GM23338 (cell line): ENCODE results near the gene TNS1. TPM values are rescaled to one million over a fixed set of nuclear protein-coding genes. Genes with fewer than 3 reads are reported as not detected.

Experiments used
- ATAC-seq: fragments of 200-7000 bp; cut with Tn5 transposase; 3 replicates; pipeline ENCODE4 v1.9.1; 2020
- DNase-seq: peaks from one replicate; pipeline ENCODE4 v3.0.0-alpha.2; 2015; ENCODE audit warnings: low spot score
- H2AFZ ChIP-seq: fragments of 200-600 bp; sonication (generic); 2 replicates; pipeline ENCODE4 v1.8.0; 2016; ENCODE audit warnings: antibody characterized with exemption, mild to moderate bottlenecking, moderate library complexity
- H3F3A ChIP-seq: fragments of 200-600 bp; sonication (generic); replicated peaks from 2 replicates; pipeline ENCODE4 v1.8.0; 2017; ENCODE audit warnings: antibody characterized with exemption, mixed run types, low read depth
- H3K27ac ChIP-seq: fragments of 200-600 bp; sonication (generic); 2 replicates; pipeline ENCODE4 v1.6.1; 2016; ENCODE audit warnings: low read depth
- H3K27me3 ChIP-seq: fragments of 200-600 bp; sonication (generic); 2 replicates; pipeline ENCODE4 v1.8.0; 2016; ENCODE audit warnings: mild to moderate bottlenecking, mixed run types, moderate library complexity; ENCODE audit not compliant: insufficient read depth
- H3K36me3 ChIP-seq: fragments of 200-600 bp; sonication (generic); 2 replicates; pipeline ENCODE4 v1.8.0; 2016; ENCODE audit warnings: mild to moderate bottlenecking; ENCODE audit not compliant: insufficient read depth
- H3K4me1 ChIP-seq: fragments of 200-600 bp; sonication (generic); 2 replicates; pipeline ENCODE4 v1.8.0; 2016; ENCODE audit warnings: mild to moderate bottlenecking, moderate library complexity; ENCODE audit not compliant: insufficient read depth
- H3K4me2 ChIP-seq: fragments of 200-600 bp; sonication (generic); 2 replicates; pipeline ENCODE4 v1.7.1; 2017; ENCODE audit warnings: mixed run types
- H3K4me3 ChIP-seq: fragments of 200-600 bp; sonication (generic); 2 replicates; pipeline ENCODE4 v1.6.1; 2016; ENCODE audit warnings: mixed run types
- H3K79me2 ChIP-seq: fragments of 200-600 bp; sonication (generic); replicated peaks from 2 replicates; pipeline ENCODE4 v1.8.0; 2017; ENCODE audit warnings: mild to moderate bottlenecking; ENCODE audit not compliant: insufficient read depth
- H3K9me2 ChIP-seq: fragments of 200-600 bp; sonication (generic); 2 replicates; pipeline ENCODE4 v1.8.0; 2017; ENCODE audit not compliant: insufficient read depth
- H4K20me1 ChIP-seq: fragments of 200-600 bp; sonication (generic); replicated peaks from 2 replicates; pipeline ENCODE4 v1.8.0; 2017; ENCODE audit warnings: mild to moderate bottlenecking; ENCODE audit not compliant: insufficient read depth
- H3K27ac Mint-ChIP-seq: 2 replicates; pipeline ENCODE4 v1.8.0; 2020; ENCODE audit warnings: inconsistent platforms, mild to moderate bottlenecking, moderate library complexity, mixed read lengths
- H3K27me3 Mint-ChIP-seq: 3 replicates; pipeline ENCODE4 v1.8.0; 2022; ENCODE audit warnings: low read depth, mild to moderate bottlenecking, moderate library complexity, mixed read lengths, inconsistent platforms; ENCODE audit not compliant: insufficient read depth, poor library complexity
- H3K36me3 Mint-ChIP-seq: 3 replicates; pipeline ENCODE4 v1.8.0; 2021; ENCODE audit warnings: low read depth, mild to moderate bottlenecking, inconsistent platforms, moderate library complexity, mixed read lengths
- H3K4me1 Mint-ChIP-seq: 3 replicates; pipeline ENCODE4 v1.8.0; 2020; ENCODE audit warnings: mild to moderate bottlenecking, inconsistent platforms, mixed read lengths
- H3K4me3 Mint-ChIP-seq: 3 replicates; pipeline ENCODE4 v1.8.0; 2021; ENCODE audit warnings: moderate library complexity, mild to moderate bottlenecking, inconsistent platforms, mixed read lengths
- H3K9me3 Mint-ChIP-seq: 3 replicates; pipeline ENCODE4 v1.8.0; 2020; ENCODE audit warnings: moderate library complexity, mild to moderate bottlenecking, inconsistent platforms, mixed read lengths
- CREB1 ChIP-seq: fragments of 250-450 bp; sonication (Bioruptor Pico); IDR thresholded peaks from 2 replicates; pipeline ENCODE4 v1.5.0; 2020; ENCODE audit warnings: low read depth, mild to moderate bottlenecking, moderate library complexity
- EZH2 ChIP-seq: fragments of 200-600 bp; sonication (generic); IDR thresholded peaks from one replicate; pipeline ENCODE4 v1.8.0; 2017; ENCODE audit warnings: antibody characterized with exemption, mild to moderate bottlenecking, low read depth; ENCODE audit not compliant: unreplicated experiment
- EZH2phosphoT487 ChIP-seq: fragments of 200-600 bp; sonication (generic); IDR thresholded peaks from one replicate; pipeline ENCODE4 v1.8.1; 2018; ENCODE audit warnings: antibody characterized with exemption; ENCODE audit not compliant: unreplicated experiment
- JUNB ChIP-seq: IDR thresholded peaks from one replicate; pipeline ENCODE4 v1.6.1; 2016; ENCODE audit warnings: antibody characterized with exemption; ENCODE audit not compliant: unreplicated experiment
- NANOG ChIP-seq: IDR thresholded peaks from 2 replicates; pipeline ENCODE4 v1.6.1; 2016; ENCODE audit warnings: antibody characterized with exemption, borderline replicate concordance
- POLR2AphosphoS5 ChIP-seq: IDR thresholded peaks from 2 replicates; pipeline ENCODE4 v1.6.1; 2016; ENCODE audit warnings: antibody characterized with exemption, low read depth
- STAT1 ChIP-seq: IDR thresholded peaks from one replicate; pipeline ENCODE4 v1.6.1; 2016; ENCODE audit warnings: antibody characterized with exemption; ENCODE audit not compliant: unreplicated experiment
- ZNF114 ChIP-seq: fragments of 250-450 bp; sonication (Bioruptor Pico); IDR thresholded peaks from 2 replicates; pipeline ENCODE4 v1.5.0; 2020; ENCODE audit warnings: mild to moderate bottlenecking, moderate library complexity
- ZNF331 ChIP-seq: fragments of 250-450 bp; sonication (Bioruptor Pico); IDR thresholded peaks from 2 replicates; pipeline ENCODE4 v1.5.0; 2020; ENCODE audit warnings: low read depth, mild to moderate bottlenecking, moderate library complexity
- polyA plus RNA-seq: library from polyadenylated mRNA; unstranded; fragments of >200 nt; fragmentation: Nextera tagmentation; extraction: Ambion mirVana; gene quantifications from 2 replicates; pipeline ENCODE4 v1.2.1, GENCODE V29; 2016
- total RNA-seq: library from RNA; depleted of rRNA; stranded (reverse); fragments of >200 nt; shearing (Covaris generic); gene quantifications from 2 replicates; pipeline ENCODE4 v1.2.3, GENCODE V29; 2014
- TF ChIP-seq, protein P1 (sequence below): fragments of 250-450 bp; sonication (Bioruptor Pico); IDR thresholded peaks from 2 replicates; pipeline ENCODE4 v1.5.0; 2020; ENCODE audit warnings: mild to moderate bottlenecking, moderate library complexity
- TF ChIP-seq, protein P2 (sequence below), 2 experiments: fragments of 200-600 bp in 1 of 2; sonication (generic) in 1 of 2; conservative IDR thresholded peaks; 2 replicates each; pipeline versions ENCODE4 v1.5.1 to v1.6.1; 2016 to 2017; ENCODE audit warnings: antibody characterized with exemption in 2 of 2, low read depth in 2 of 2, mild to moderate bottlenecking in 2 of 2, moderate library complexity in 1 of 2
- TF ChIP-seq, protein P3 (sequence below): IDR thresholded peaks from one replicate; pipeline ENCODE4 v1.6.1; 2018; ENCODE audit warnings: antibody characterized with exemption; ENCODE audit not compliant: unreplicated experiment
- TF ChIP-seq, protein P4 (sequence below): IDR thresholded peaks from 2 replicates; pipeline ENCODE4 v1.6.1; 2016; ENCODE audit warnings: antibody characterized with exemption

The TNS1 gene
- total and polyA plus RNA-seq, 2 experiments from 2014 or later: 2.0 to 7.4 TPM

DNA sequence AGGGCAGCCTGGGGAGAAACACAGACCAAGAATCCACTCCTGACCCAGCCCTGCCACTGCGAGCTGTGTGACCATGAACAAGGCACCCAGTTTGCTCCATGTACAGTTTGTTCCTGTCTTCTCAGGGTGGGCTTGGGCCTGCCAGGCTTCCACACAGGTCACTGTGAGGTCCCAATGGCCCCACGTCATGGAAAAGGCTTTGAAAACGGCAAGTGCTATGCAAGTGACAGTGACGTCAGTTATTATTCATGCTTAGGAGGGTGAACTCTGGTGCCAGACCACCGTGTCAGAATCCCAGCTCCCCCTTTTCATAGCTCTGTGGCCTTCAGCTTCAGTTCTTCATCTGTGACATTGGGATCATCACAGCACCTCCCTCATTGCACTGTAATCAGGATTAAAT lies 87.1 kb downstream of the TNS1 start:
- Histone ChIP-seq H4K20me1 (no peaks in the 10 kb centered on the region), H3K27me3 (no peaks in the 10 kb centered on the region), H3K27ac (no peak overlapping the region), H2AFZ (no peak overlapping the region), H3K4me2 (no peak overlapping the region), H3F3A (no peaks in the 10 kb centered on the region), H3K79me2 (no peaks in the 10 kb centered on the region), H3K9me2 (no peaks in the 10 kb centered on the region), H3K4me1 (peaks cover 45% of the 10 kb centered on the region), H3K4me3 (no peak overlapping the region), H3K36me3 (no peaks in the 10 kb centered on the region)
- no peak for TF ChIP-seq NANOG
- no peak for TF ChIP-seq STAT1
- TF ChIP-seq CREB1 (CRISPR knock-in tag): no peak
- no peak for TF ChIP-seq JUNB
- TF ChIP-seq ZNF114 (CRISPR knock-in tag): no peak
- no peak for TF ChIP-seq ZNF331
- TF ChIP-seq EZH2phosphoT487: no peak
- TF ChIP-seq, protein P1, sequence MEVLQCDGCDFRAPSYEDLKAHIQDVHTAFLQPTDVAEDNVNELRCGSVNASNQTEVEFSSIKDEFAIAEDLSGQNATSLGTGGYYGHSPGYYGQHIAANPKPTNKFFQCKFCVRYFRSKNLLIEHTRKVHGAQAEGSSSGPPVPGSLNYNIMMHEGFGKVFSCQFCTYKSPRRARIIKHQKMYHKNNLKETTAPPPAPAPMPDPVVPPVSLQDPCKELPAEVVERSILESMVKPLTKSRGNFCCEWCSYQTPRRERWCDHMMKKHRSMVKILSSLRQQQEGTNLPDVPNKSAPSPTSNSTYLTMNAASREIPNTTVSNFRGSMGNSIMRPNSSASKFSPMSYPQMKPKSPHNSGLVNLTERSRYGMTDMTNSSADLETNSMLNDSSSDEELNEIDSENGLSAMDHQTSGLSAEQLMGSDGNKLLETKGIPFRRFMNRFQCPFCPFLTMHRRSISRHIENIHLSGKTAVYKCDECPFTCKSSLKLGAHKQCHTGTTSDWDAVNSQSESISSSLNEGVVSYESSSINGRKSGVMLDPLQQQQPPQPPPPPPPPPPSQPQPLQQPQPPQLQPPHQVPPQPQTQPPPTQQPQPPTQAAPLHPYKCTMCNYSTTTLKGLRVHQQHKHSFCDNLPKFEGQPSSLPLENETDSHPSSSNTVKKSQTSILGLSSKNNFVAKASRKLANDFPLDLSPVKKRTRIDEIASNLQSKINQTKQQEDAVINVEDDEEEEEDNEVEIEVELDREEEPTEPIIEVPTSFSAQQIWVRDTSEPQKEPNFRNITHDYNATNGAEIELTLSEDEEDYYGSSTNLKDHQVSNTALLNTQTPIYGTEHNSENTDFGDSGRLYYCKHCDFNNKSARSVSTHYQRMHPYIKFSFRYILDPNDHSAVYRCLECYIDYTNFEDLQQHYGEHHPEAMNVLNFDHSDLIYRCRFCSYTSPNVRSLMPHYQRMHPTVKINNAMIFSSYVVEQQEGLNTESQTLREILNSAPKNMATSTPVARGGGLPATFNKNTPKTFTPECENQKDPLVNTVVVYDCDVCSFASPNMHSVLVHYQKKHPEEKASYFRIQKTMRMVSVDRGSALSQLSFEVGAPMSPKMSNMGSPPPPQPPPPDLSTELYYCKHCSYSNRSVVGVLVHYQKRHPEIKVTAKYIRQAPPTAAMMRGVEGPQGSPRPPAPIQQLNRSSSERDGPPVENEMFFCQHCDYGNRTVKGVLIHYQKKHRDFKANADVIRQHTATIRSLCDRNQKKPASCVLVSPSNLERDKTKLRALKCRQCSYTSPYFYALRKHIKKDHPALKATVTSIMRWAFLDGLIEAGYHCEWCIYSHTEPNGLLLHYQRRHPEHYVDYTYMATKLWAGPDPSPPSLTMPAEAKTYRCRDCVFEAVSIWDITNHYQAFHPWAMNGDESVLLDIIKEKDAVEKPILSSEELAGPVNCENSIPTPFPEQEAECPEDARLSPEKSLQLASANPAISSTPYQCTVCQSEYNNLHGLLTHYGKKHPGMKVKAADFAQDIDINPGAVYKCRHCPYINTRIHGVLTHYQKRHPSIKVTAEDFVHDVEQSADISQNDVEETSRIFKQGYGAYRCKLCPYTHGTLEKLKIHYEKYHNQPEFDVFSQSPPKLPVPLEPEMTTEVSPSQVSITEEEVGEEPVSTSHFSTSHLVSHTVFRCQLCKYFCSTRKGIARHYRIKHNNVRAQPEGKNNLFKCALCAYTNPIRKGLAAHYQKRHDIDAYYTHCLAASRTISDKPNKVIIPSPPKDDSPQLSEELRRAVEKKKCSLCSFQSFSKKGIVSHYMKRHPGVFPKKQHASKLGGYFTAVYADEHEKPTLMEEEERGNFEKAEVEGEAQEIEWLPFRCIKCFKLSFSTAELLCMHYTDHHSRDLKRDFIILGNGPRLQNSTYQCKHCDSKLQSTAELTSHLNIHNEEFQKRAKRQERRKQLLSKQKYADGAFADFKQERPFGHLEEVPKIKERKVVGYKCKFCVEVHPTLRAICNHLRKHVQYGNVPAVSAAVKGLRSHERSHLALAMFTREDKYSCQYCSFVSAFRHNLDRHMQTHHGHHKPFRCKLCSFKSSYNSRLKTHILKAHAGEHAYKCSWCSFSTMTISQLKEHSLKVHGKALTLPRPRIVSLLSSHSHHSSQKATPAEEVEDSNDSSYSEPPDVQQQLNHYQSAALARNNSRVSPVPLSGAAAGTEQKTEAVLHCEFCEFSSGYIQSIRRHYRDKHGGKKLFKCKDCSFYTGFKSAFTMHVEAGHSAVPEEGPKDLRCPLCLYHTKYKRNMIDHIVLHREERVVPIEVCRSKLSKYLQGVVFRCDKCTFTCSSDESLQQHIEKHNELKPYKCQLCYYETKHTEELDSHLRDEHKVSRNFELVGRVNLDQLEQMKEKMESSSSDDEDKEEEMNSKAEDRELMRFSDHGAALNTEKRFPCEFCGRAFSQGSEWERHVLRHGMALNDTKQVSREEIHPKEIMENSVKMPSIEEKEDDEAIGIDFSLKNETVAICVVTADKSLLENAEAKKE (CRISPR knock-in tag): no peak
- TF ChIP-seq POLR2AphosphoS5: no peak
- no peak for TF ChIP-seq EZH2
- TF ChIP-seq, protein P2, sequence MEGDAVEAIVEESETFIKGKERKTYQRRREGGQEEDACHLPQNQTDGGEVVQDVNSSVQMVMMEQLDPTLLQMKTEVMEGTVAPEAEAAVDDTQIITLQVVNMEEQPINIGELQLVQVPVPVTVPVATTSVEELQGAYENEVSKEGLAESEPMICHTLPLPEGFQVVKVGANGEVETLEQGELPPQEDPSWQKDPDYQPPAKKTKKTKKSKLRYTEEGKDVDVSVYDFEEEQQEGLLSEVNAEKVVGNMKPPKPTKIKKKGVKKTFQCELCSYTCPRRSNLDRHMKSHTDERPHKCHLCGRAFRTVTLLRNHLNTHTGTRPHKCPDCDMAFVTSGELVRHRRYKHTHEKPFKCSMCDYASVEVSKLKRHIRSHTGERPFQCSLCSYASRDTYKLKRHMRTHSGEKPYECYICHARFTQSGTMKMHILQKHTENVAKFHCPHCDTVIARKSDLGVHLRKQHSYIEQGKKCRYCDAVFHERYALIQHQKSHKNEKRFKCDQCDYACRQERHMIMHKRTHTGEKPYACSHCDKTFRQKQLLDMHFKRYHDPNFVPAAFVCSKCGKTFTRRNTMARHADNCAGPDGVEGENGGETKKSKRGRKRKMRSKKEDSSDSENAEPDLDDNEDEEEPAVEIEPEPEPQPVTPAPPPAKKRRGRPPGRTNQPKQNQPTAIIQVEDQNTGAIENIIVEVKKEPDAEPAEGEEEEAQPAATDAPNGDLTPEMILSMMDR (conservative IDR thresholded peaks at IDR 0.05; ENCODE audit: low read depth in 2 of 2): no peak
- TF ChIP-seq, protein P3, sequence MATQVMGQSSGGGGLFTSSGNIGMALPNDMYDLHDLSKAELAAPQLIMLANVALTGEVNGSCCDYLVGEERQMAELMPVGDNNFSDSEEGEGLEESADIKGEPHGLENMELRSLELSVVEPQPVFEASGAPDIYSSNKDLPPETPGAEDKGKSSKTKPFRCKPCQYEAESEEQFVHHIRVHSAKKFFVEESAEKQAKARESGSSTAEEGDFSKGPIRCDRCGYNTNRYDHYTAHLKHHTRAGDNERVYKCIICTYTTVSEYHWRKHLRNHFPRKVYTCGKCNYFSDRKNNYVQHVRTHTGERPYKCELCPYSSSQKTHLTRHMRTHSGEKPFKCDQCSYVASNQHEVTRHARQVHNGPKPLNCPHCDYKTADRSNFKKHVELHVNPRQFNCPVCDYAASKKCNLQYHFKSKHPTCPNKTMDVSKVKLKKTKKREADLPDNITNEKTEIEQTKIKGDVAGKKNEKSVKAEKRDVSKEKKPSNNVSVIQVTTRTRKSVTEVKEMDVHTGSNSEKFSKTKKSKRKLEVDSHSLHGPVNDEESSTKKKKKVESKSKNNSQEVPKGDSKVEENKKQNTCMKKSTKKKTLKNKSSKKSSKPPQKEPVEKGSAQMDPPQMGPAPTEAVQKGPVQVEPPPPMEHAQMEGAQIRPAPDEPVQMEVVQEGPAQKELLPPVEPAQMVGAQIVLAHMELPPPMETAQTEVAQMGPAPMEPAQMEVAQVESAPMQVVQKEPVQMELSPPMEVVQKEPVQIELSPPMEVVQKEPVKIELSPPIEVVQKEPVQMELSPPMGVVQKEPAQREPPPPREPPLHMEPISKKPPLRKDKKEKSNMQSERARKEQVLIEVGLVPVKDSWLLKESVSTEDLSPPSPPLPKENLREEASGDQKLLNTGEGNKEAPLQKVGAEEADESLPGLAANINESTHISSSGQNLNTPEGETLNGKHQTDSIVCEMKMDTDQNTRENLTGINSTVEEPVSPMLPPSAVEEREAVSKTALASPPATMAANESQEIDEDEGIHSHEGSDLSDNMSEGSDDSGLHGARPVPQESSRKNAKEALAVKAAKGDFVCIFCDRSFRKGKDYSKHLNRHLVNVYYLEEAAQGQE: no peak
- TF ChIP-seq, protein P4, sequence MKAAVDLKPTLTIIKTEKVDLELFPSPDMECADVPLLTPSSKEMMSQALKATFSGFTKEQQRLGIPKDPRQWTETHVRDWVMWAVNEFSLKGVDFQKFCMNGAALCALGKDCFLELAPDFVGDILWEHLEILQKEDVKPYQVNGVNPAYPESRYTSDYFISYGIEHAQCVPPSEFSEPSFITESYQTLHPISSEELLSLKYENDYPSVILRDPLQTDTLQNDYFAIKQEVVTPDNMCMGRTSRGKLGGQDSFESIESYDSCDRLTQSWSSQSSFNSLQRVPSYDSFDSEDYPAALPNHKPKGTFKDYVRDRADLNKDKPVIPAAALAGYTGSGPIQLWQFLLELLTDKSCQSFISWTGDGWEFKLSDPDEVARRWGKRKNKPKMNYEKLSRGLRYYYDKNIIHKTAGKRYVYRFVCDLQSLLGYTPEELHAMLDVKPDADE: no peak
- ATAC-seq (no peak), DNase-seq (no peak)
- peaks cover 26% of the 10 kb centered on the region for H3K27me3 Mint-ChIP-seq
- H3K4me3 Mint-ChIP-seq: no peak overlapping the region
- H3K9me3 Mint-ChIP-seq: no peaks in the 10 kb centered on the region
- peaks cover 74% of the 10 kb centered on the region for H3K4me1 Mint-ChIP-seq
- H3K27ac Mint-ChIP-seq: no peak overlapping the region
- no peaks in the 10 kb centered on the region; the same call in 2 of the 3 replicates for H3K36me3 Mint-ChIP-seq
